Measurements from ENCODE around the gene DCP2.
A peak's percentile ranks its signal among the peaks of the same experiment; 100 is the strongest.

The DCP2 gene

GRCh38 chr5:113003763-113004162, 27.2 kb downstream of the DCP2 start:
- no peak overlapping the region for H3K27ac ChIP-seq
- H3K4me3 ChIP-seq = no peak overlapping the region

- Histone ChIP-seq H3K27ac (no peak overlapping the region), H3K4me3 (no peak overlapping the region)
These were observed 28.9 kb downstream of the DCP2 start for GRCh38 chr5:113005454-113005853.

GRCh38 chr5:113017881-113018635, 41.5 kb downstream of the DCP2 start:
- Histone ChIP-seq H3K4me3 (no peak overlapping the region), H3K27ac (no peak overlapping the region)

DNA sequence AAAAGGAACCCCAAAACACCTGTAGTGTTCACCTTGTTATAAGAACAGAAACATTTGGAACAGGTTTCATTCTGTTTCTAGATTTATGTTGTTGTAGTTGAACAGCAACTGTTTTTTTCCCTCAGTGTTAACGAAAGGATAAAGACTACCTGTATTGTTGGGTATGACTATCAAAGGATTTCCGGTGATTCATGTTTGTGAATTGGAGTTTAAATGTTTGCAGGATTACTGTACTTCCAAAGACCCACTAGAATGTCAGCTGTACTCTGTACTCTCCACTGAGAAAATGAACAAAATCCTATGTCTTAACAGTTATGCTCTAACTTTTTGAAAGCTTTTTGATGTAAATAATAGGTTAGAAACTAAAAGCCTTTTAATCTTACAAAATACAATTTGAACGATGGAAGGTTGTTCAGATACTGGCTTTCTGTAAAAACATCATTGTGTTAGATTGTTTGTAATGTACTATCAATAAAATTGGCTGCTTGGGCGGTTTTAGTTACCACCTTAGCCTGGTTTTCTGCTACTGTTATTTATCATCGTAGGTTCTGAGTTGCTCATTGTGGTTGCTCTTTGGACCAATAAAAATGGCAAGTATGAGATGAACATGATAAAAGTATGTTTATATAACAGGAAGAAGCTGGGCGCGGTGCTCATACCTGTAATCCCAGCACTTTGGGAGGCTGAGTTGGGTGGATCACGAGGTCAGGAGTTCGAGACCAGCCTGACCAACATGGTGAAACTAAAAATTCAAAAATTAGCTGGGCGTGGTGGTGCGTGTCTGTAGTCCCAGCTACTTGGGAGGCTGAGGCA, 44.1 kb downstream of the DCP2 start:
- peak overlapping the region in 6 of 21 experiments; percentile 9 to 57 (median 44) for H3K27ac ChIP-seq
- no peak overlapping the region for H3K4me3 ChIP-seq

DNA sequence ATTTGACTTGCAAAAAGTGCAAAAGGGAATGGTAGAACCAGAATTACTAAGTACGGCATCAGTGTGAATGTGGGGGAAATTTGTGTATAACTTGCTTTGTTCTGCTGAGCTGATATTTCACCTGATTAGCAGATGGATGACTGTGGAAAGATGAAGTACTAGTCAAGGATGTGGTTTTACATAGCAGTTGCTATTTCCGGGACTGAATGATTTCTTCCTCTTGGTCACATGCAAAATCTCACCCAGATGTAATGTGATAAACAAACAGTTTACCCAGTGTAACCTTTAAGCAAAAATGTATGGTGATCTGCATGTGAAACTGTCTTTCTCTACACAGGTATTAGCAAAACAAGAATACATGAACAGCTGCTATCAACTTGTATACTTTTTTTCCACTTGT, 46.1 kb downstream of the DCP2 start:
- H3K4me3 ChIP-seq = no peak overlapping the region
- peak overlapping the region in 7 of 21 experiments; percentile 0 to 72 (median 37) for H3K27ac ChIP-seq

- no peak overlapping the region for H3K4me3 ChIP-seq
- H3K27ac ChIP-seq = peak overlapping the region in 4 of 21 experiments; percentile 10 to 70 (median 46)
These were observed 47.6 kb downstream of the DCP2 start for GRCh38 chr5:113024076-113024697.

DNA sequence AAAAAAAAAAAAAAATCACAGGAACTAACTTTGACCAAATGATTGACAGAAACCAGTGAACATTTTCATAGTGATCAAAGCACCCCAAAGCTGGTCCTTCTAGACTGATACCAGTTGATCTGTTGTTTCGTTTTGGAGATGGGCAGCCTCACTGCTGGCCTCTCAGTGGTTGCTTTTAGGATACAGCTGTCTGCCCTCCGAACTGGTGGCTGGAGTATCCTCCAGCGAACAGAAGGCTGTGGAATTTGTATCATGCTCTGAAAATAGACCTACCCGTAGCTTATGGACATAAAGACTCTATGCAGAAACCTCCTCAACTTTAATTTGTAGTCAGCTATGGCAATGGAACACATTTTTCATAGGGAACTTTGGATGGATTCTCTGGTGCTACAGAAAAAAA, 49.0 kb downstream of the DCP2 start:
- Histone ChIP-seq H3K27ac (no peak overlapping the region), H3K4me3 (no peak overlapping the region)

DNA sequence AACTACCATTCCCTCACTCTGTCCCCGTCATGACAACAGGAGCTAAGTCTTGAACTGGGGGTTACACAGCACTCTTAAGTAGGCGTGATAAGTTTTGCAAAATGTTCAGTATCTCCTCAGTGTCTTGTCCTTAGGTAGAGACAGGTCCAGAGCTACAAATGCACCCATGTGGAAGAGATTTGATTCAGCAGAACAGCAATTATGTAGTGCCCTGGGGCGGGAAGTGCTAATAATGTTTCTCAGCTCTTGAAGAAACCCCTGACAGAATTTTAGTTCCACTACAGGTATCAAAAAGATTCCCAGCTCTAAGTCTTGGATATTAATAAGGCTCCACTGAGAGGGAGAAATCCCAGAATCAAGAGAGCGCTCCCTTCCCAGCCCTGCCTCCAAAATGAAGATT, 49.6 kb downstream of the DCP2 start:
- H3K27ac ChIP-seq = no peak overlapping the region

GRCh38 chr5:113027015-113027414, 50.4 kb downstream of the DCP2 start:
- Histone ChIP-seq H3K27ac (no peak overlapping the region), H3K4me3 (no peak overlapping the region)

More for the DNA sequence above, 49.6 kb downstream of the DCP2 start:
- H3K4me3 ChIP-seq = no peak overlapping the region

- no peak overlapping the region for H3K4me3 ChIP-seq
- H3K27ac ChIP-seq = no peak overlapping the region
These were observed 50.8 kb downstream of the DCP2 start for GRCh38 chr5:113027431-113027830.

- Histone ChIP-seq H3K27ac (no peak overlapping the region), H3K4me3 (no peak overlapping the region)
These were observed 53.0 kb downstream of the DCP2 start for GRCh38 chr5:113029614-113030013.

GRCh38 chr5:113031104-113031503, 54.5 kb downstream of the DCP2 start:
- peak overlapping the region in 2 of 21 experiments; percentile 18 to 37 for H3K27ac ChIP-seq
- no peak overlapping the region for H3K4me3 ChIP-seq

DNA sequence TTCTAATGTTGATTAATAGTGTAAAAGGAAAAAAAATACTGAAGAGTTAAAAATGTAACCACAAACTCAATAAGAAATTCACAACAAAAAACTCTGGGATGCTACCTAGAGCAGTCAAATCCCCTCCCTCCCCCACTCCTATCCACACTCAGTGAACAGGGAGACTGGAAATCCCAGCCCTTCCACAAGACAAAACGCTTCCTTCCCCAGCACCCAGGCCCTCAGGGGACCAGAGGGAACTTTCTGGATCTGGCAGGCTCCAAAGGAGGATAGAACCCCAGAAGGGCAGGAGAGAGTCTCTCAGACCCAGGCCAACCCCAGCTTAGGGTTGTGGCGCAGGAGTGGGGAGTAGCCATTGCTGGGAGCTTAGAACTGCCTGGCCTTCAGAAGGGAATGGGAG, 55.0 kb downstream of the DCP2 start:
- Histone ChIP-seq H3K27ac (peak overlapping the region in 2 of 21 experiments; percentile 18 to 37), H3K4me3 (no peak overlapping the region)

- peak overlapping the region in 3 of 21 experiments; percentile 54 to 66 (median 57) for H3K27ac ChIP-seq
- H3K4me3 ChIP-seq = no peak overlapping the region
These were observed 57.7 kb downstream of the DCP2 start for GRCh38 chr5:113034182-113034773.

DNA sequence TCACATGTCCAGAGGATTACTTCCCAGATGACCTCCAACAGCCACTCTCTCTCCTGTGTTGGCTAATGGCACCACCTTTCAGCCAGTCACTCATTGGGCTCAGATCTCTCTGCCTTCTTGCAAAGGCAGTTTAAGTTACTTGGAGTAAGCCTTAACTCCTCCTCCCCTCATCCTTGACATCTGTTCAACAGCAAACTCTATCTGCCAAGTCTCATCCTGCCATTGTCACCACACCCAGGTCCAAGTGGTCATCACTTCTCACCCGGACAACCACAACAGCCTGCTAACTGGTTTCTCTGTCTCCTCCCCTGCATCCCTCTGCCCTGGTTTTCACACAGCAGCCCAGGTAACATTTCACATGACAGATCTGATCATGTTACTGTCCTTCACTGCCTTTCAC, 58.5 kb downstream of the DCP2 start:
- H3K27ac ChIP-seq = peak overlapping the region in 4 of 21 experiments; percentile 54 to 66 (median 58)
- H3K4me3 ChIP-seq = no peak overlapping the region

DNA sequence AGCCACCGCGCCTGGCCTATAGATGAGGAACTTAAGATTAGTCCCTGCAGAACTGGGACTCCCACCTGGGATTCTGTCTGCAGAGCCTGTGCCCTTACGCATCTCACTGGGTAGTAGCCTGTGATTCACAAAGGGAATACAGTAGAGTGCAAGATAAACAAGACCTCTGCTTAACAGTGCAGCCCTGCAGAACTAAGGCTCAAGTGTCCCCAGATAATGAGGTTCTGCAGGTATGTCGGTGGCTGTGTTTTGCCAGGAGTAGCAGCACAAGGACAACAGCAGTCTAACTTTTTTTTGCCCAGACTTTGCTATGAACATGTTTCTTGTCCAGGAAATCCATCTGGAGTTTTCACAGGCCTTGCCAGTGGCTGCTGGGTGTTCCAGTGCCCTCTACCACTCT, 59.7 kb downstream of the DCP2 start:
- H3K4me3 ChIP-seq = no peak overlapping the region
- no peak overlapping the region for H3K27ac ChIP-seq

DNA sequence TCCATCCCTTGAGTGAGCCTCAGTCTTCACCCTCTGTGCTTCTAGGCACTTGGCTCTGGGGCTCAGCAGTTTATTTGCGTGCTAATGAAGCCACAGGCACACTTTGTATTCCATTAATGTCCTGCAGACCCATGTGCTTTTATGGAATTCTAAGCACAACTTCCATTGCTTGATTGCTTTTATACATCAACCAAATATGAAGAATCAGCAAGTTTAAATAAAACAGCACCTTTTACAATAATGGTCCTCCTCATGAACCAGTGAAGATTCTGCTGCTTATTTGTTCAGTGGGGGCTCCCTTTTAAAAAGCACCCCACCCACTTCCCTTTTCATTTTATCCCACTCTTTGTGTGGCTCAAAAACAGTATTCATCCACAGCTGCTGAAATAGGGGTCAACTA, 60.2 kb downstream of the DCP2 start:
- Histone ChIP-seq H3K4me3 (no peak overlapping the region), H3K27ac (no peak overlapping the region)

DNA sequence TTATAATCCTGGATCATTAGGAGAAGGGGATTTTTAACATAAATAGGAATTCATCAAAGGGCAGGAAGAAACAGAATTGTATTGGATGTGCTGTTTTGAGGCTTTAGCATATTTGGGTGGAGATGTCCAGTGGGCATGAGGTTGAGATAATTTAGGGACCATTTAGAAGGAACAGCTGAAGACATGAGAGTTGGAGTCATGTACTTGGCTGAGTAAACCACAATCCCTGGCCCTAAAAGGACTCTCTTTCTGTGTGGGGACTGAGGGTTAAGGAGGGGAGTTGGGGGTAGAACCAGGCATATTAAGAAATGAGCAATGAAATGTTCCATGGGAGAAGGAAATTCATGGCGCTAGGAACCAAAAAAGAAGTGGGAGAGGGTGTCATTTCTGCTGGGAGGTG, 61.5 kb downstream of the DCP2 start:
- Histone ChIP-seq H3K27ac (no peak overlapping the region), H3K4me3 (no peak overlapping the region)

- Histone ChIP-seq H3K4me3 (no peak overlapping the region), H3K27ac (no peak overlapping the region)
These were observed 62.1 kb downstream of the DCP2 start for GRCh38 chr5:113038714-113039113.

DNA sequence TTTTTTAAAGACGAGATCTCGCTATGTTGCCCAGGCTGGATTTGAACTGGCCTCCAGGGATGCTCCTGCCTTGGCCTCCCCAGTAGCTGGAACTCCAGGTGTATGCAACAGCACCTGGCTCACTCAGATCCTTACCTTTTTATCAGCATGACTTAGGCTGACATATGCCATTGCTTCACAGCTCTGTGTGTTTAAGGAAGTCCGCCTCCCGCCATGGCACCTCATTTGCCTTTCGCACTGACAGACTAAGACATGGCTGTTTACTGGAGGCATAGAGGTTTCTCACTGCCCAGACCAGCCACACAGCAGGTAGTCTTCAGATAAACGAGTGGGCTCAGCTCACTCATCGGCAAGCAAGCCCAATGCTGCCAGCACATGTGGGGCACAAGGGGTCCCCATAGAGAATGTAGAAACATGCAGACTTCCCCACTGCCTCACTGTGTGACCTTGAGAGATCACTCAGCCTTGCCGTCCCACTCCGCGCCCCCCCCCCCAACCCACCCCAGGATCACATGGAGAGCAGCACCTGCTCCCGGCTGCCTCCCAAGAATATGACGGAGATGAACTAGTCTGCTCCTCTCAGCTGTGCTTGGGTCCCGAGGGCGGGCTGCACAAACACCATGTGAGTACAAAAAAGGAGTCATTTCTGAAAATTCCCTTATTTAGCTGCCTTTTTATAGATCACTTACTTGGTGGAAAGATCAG, 62.8 kb downstream of the DCP2 start:
- no peak overlapping the region for H3K27ac ChIP-seq
- H3K4me3 ChIP-seq = no peak overlapping the region
